RPMI8226 (cell line): ENCODE data around the gene NCAPH2.
A peak's percentile ranks its signal among the peaks of the same experiment; 100 is the strongest.
"Not testable (repeated sequence)": the region's sequence is repeated elsewhere in the genome, so short reads cannot be mapped to it uniquely, and the experiment has no call there.

Experiments used
- DNase-seq: peaks from one replicate; pipeline ENCODE4 v3.0.0-alpha.2; 2015

The NCAPH2 gene

GRCh38 chr22:50520184-50520583, 12.2 kb downstream of the NCAPH2 start:
- DNase-seq, result not testable (repeated sequence)

- no peak for DNase-seq
Measured at GRCh38 chr22:50520826-50521453, 12.9 kb downstream of the NCAPH2 start.

GRCh38 chr22:50521710-50522109, 13.7 kb downstream of the NCAPH2 start:
- DNase-seq, result no peak

GRCh38 chr22:50522208-50522805, 14.3 kb downstream of the NCAPH2 start:
- DNase-seq, result no peak

GRCh38 chr22:50522806-50523438, 14.9 kb downstream of the NCAPH2 start:
- no peak for DNase-seq

- no peak for DNase-seq
Measured at GRCh38 chr22:50523458-50523805, 15.4 kb downstream of the NCAPH2 start.

GRCh38 chr22:50523806-50524675, 16.0 kb downstream of the NCAPH2 start:
- DNase-seq, result peak; percentile 41

GRCh38 chr22:50524676-50525103, 16.7 kb downstream of the NCAPH2 start:
- no peak for DNase-seq

- DNase-seq, result peak; percentile 98
Measured at GRCh38 chr22:50525104-50525857, 17.3 kb downstream of the NCAPH2 start, which contains the start of gene SCO2. Gene SCO2, minus strand, starts transcription at chr22:50525598. Its CDS starts 1,187 bp downstream, at chr22:50524411.

GRCh38 chr22:50525858-50526107, 17.8 kb downstream of the NCAPH2 start:
- DNase-seq, result no peak

GRCh38 chr22:50526108-50526833, 18.2 kb downstream of the NCAPH2 start:
- peak; percentile 87 for DNase-seq

GRCh38 chr22:50526834-50527801, 19.1 kb downstream of the NCAPH2 start:
- DNase-seq, result peak; percentile 89

- DNase-seq, result no peak
Measured at GRCh38 chr22:50527921-50528681, 20.1 kb downstream of the NCAPH2 start.

GRCh38 chr22:50528682-50529415, 20.8 kb downstream of the NCAPH2 start:
- peak; percentile 44 for DNase-seq

GRCh38 chr22:50529416-50529896, 21.4 kb downstream of the NCAPH2 start:
- DNase-seq, result peak; percentile 23

- DNase-seq, result peak; percentile 91
Measured at GRCh38 chr22:50529897-50530579, 22.0 kb downstream of the NCAPH2 start, which contains the start of gene TYMP. Gene TYMP, minus strand, starts transcription at chr22:50530012. Its CDS starts 303 bp downstream, at chr22:50529709.

- DNase-seq, result no peak
Measured at GRCh38 chr22:50530580-50530876, 22.5 kb downstream of the NCAPH2 start.

- DNase-seq, result peak; percentile 92
Measured at GRCh38 chr22:50530877-50531545, 23.0 kb downstream of the NCAPH2 start.
